Ishikawa (cell line): ENCODE data around the gene NOSTRIN.

Experiments
- CEBPB ChIP-seq: IDR thresholded peaks from 2 replicates; pipeline ENCODE4 v1.6.1; 2012
- CREB1 ChIP-seq: IDR thresholded peaks from 2 replicates; pipeline ENCODE4 v1.6.1; 2012; ENCODE audit warnings: low read depth
- EGR1 ChIP-seq: IDR thresholded peaks from 2 replicates; pipeline ENCODE4 v1.6.1; 2012
- EP300 ChIP-seq: IDR thresholded peaks from 2 replicates; pipeline ENCODE4 v1.6.1; 2012; ENCODE audit warnings: borderline replicate concordance
- FOXM1 ChIP-seq: IDR thresholded peaks from 2 replicates; pipeline ENCODE4 v1.6.1; 2012; ENCODE audit warnings: low read depth, borderline replicate concordance
- NFIC ChIP-seq: IDR thresholded peaks from 2 replicates; pipeline ENCODE4 v1.6.1; 2012
- RAD21 ChIP-seq: IDR thresholded peaks from 2 replicates; pipeline ENCODE4 v1.6.1; 2012; ENCODE audit warnings: low read depth
- TAF1 ChIP-seq: IDR thresholded peaks from 2 replicates; pipeline ENCODE4 v1.6.1; 2012; ENCODE audit warnings: low read depth, mild to moderate bottlenecking
- TCF12 ChIP-seq: IDR thresholded peaks from 2 replicates; pipeline ENCODE4 v1.6.1; 2012; ENCODE audit warnings: low read depth
- TEAD4 ChIP-seq: IDR thresholded peaks from 2 replicates; pipeline ENCODE4 v1.6.1; 2012
- YY1 ChIP-seq: IDR thresholded peaks from 2 replicates; pipeline ENCODE4 v1.6.1; 2012; ENCODE audit warnings: low read depth
- ZBTB7A ChIP-seq: IDR thresholded peaks from 2 replicates; pipeline ENCODE4 v1.6.1; 2012; ENCODE audit warnings: low read depth
- TF ChIP-seq, protein P1 (sequence below): IDR thresholded peaks from 2 replicates; pipeline ENCODE4 v1.6.1; 2012; ENCODE audit warnings: low read depth, mild to moderate bottlenecking
- TF ChIP-seq, protein P2 (sequence below): IDR thresholded peaks from 2 replicates; pipeline ENCODE4 v1.6.1; 2012
- TF ChIP-seq, protein P3 (sequence below): IDR thresholded peaks from 2 replicates; pipeline ENCODE4 v1.6.1; 2012

Gene NOSTRIN

DNA sequence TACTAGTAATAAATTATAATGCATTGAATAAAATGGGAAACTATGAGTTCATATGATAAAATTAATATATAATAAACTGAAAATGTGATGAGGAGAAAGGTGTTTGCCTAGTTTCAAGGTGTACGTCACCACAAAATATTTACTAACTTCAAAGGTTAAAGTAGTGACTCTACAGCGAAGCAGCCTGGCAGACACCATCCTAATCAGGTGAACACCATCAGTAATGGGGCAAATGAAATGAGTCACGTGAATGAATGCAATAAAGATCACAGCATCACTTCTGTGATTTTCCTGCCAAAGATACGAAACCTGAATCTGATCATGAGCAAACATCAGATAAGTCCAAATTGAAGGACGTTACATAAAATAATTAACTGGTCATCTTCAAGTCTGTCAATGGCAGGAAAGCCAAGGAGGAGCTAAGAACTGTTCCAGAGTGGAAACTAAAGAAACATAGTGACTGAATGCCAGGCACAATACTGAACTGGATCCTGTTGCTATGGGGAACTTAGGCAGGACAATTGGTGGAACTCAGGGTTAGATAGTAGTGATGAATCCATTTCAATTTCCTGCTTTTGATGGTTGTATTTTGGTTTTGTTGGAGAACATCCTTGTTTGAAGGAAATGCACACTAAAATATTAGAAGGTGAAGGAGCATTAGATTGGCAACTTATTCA is 12.1 kb upstream of the NOSTRIN start:
- TF ChIP-seq TAF1 (no peak), YY1 (no peak)

DNA sequence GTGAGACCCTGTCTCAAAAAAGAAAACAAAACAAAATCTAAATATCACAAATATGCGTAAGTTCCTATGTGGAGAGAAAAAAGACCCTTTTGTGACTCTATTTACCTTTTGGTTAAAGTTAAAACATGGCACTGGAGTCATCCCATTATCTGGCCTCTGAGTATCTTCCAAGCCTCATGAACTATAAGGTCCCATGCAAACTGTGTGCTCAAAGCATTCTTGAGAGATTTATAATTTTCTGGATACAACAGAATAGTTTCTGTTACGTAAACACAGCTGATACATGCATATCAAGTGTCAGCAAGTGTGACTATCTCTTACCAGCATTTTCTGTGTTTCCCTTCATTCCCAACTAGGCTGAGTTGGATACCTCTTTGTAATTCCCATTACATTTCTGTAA is 8.8 kb upstream of the NOSTRIN start:
- no peak for TF ChIP-seq CREB1
- TF ChIP-seq EGR1, result no peak
- TF ChIP-seq TCF12, result no peak
- no peak for TF ChIP-seq ZBTB7A
- no peak for TF ChIP-seq FOXM1
- TF ChIP-seq NFIC, result no peak
- TF ChIP-seq TAF1, result no peak
- TF ChIP-seq RAD21, result no peak
- no peak for TF ChIP-seq EP300
- TF ChIP-seq TEAD4, result no peak

DNA sequence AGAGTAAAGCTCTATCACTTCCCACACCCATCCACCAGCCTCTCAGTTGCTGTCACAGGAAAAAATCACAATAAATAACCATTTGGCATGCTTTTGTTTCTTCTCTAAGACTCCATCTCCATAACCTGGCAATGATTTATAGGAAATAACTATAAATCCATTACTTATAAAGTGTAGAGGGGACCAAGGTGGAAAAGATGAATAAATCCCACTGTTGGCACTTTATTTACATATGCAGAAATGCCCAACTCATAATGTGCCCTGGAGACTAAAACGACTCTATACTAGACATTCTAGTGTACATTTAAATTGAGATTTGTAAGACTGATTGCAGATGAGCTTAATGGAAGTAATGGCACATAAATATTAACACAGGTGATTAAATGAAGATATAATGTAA is 7.5 kb upstream of the NOSTRIN start:
- TF ChIP-seq NFIC (no peak), TAF1 (no peak), CEBPB (no peak), FOXM1 (no peak), YY1 (no peak)
- TF ChIP-seq, protein P1, sequence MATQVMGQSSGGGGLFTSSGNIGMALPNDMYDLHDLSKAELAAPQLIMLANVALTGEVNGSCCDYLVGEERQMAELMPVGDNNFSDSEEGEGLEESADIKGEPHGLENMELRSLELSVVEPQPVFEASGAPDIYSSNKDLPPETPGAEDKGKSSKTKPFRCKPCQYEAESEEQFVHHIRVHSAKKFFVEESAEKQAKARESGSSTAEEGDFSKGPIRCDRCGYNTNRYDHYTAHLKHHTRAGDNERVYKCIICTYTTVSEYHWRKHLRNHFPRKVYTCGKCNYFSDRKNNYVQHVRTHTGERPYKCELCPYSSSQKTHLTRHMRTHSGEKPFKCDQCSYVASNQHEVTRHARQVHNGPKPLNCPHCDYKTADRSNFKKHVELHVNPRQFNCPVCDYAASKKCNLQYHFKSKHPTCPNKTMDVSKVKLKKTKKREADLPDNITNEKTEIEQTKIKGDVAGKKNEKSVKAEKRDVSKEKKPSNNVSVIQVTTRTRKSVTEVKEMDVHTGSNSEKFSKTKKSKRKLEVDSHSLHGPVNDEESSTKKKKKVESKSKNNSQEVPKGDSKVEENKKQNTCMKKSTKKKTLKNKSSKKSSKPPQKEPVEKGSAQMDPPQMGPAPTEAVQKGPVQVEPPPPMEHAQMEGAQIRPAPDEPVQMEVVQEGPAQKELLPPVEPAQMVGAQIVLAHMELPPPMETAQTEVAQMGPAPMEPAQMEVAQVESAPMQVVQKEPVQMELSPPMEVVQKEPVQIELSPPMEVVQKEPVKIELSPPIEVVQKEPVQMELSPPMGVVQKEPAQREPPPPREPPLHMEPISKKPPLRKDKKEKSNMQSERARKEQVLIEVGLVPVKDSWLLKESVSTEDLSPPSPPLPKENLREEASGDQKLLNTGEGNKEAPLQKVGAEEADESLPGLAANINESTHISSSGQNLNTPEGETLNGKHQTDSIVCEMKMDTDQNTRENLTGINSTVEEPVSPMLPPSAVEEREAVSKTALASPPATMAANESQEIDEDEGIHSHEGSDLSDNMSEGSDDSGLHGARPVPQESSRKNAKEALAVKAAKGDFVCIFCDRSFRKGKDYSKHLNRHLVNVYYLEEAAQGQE, result no peak
- TF ChIP-seq, protein P2, sequence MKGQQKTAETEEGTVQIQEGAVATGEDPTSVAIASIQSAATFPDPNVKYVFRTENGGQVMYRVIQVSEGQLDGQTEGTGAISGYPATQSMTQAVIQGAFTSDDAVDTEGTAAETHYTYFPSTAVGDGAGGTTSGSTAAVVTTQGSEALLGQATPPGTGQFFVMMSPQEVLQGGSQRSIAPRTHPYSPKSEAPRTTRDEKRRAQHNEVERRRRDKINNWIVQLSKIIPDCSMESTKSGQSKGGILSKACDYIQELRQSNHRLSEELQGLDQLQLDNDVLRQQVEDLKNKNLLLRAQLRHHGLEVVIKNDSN, result no peak
- TF ChIP-seq, protein P3, sequence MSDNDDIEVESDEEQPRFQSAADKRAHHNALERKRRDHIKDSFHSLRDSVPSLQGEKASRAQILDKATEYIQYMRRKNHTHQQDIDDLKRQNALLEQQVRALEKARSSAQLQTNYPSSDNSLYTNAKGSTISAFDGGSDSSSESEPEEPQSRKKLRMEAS, result no peak

DNA sequence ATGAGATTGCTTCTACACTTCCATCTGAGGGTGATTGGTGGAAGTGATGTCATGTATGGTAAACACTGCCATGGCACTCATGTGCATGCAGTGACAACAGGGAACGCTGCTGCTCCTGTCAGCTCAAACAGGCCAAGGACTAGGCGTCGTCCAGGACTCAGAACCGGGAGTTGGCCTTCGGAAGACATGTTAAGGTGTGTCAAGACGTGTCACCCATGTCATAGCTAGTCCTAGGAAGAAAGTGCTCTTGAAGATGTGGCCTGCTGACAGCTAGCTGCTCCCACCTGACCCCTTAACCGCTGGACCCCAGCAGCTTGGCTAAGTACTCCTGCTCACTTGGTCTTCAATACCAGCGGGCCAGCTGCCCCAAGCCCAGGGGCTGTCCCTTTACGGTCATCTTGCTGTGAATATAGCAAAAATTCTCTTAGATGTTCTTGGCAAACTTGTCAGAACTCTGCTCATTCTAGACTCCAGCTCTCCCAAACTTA is 6.3 kb upstream of the NOSTRIN start:
- TF ChIP-seq TCF12 (no peak), ZBTB7A (no peak), EP300 (no peak), FOXM1 (no peak), EGR1 (no peak), CEBPB (no peak), CREB1 (no peak), RAD21 (no peak), TAF1 (no peak), YY1 (no peak)
- TF ChIP-seq, protein P1, result no peak
- TF ChIP-seq, protein P3, result no peak
- TF ChIP-seq, protein P2, result no peak

DNA sequence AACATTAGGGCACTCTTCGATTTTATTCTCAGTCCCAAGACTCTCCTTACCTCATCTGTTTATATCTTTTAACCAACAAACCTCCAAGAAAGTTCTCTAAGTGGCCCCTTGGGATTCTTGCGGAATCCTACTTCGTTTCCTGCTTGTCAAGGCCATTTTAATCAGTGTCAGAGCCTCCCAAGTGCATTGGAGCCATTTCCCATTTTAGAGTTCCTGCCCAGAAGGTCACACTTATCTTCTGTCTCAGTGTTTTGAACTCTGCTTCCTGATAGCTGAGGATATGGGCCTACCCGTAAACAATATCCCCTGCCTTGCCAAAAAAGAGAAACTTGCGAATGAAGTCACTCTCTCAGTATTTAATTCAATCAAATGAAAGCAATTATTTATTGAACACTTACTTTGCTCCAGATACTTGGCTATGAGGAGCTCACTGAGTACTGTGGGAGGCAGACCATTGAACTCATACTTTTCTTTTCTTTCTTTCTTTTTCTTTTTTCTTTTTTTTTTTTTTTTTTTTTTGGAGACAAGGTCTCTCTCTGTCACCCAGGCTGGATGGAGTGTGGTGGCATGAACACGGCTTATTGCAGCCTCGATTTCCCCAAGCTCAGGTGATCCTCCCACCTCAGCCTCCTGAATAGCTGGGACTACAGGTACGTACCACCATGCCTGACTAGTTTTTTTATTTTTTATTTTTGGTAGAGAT is 5.7 kb upstream of the NOSTRIN start:
- TF ChIP-seq, protein P1, result no peak
- no peak for TF ChIP-seq NFIC
- TF ChIP-seq CREB1, result no peak
- TF ChIP-seq TAF1, result no peak
- TF ChIP-seq EP300, result no peak
- TF ChIP-seq, protein P3, result no peak
